NCI-H146 treated with DMSO at 0.1 percent for 48 hours (cell line): Measurements from ENCODE around the gene TPD52L1.
"Not testable (repeated sequence)": the region's sequence is repeated elsewhere in the genome, so short reads cannot be mapped to it uniquely, and the experiment has no call there.

Experiments used
- DNase-seq: peaks from one replicate; lab custom pipeline; 2025; ENCODE audit not compliant: unreplicated experiment; lab: John Stamatoyannopoulos, UW

TPD52L1 gene, protein sequence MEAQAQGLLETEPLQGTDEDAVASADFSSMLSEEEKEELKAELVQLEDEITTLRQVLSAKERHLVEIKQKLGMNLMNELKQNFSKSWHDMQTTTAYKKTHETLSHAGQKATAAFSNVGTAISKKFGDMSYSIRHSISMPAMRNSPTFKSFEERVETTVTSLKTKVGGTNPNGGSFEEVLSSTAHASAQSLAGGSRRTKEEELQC

DNA sequence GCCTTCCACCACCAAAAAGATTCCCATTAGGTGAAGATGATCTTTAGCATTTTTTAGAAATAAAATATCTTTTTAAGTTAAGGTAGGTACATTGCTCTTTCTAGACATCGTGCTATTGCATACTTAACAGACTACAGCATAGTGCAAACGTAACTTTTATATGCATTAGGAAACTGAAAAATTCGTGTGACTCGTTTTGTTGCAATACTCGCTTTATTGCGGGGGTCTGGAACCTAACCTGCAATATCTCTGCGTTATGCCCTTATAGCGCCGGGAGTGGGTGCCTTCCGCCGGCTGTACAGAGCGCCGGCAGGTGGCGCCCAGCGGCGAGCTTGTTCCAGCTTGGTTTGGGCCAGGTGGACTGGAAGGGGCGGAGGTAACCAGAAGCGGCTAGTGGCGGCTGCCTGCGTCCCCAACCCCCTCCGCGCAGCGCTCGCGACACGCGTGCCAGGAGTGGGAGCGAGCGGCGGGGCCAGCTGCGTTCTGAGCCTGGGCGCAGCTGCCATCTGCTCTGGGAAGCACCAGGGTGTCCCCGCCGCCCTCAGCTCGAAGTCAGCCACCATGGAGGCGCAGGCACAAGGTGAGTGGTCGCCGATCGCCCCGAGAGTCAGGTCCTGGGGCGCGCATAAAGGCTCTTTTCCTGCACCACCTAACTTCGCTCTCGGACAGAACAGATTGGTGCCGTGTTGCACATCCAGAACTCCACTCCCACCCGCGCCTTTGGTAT is at the start of gene TPD52L1:
Gene TPD52L1 (plus strand): TSS at position 383 of the 727 bp plus-strand sequence. CDS start 179 bp downstream, at position 562.
- peak; percentile 85 for DNase-seq

DNA sequence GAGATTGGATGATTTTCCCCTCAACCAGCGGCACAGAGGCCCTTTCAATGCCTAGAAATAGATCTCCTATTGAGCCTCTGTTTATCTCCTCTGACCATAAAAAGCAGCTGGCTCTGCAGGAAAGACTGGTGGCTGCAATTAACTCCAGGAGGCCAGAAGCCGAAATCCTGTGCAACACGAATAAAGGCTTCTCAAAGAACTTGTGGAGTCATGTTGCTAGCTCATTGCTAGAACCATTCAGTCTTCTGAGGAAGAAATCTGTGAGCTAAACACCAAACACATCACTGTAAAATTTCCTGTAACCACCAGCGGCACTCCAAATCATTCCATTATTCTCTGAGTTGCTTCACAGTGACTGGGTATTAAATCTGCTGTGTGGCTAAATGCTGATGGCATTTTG is 49.1 kb upstream of the TPD52L1 start:
- DNase-seq, result peak; percentile 95

DNA sequence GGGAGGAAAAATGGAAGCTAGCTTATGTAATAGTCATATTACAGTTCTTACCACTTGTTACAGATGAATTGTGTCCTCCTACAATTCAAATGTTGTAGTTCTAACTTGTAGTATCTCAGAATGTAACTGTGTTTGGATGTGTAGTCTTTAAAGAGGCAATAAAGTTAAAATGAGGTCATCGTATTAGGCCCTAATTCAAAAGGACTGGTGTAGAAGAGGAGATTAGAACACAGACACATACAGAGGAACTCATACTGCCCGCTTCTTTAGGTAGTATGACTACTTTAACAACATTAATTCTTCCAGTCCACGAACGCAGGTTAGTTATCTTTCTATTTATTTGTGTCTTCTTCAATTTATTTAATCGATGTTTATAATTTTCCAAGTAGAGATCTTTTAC is 46.5 kb upstream of the TPD52L1 start:
- DNase-seq, result no peak

DNA sequence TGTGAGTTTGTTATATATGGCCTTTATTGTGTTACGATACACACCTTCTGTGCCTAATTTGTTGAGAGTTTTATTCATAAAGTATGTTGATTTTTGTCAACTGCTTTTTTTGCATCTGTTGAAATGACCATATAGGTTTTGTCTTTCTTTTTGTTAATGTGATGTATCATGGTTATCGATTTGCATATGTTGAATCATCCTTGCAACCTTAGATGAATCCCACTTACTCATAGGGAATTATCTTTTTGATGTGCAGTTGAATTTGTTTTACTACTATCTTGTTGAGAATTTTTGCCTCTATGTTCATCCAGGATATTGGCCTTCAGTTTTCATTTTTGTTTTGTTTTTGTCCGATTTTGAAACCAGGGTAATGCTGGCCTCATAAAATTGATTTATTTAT is 45.7 kb upstream of the TPD52L1 start:
- no peak for DNase-seq

DNA sequence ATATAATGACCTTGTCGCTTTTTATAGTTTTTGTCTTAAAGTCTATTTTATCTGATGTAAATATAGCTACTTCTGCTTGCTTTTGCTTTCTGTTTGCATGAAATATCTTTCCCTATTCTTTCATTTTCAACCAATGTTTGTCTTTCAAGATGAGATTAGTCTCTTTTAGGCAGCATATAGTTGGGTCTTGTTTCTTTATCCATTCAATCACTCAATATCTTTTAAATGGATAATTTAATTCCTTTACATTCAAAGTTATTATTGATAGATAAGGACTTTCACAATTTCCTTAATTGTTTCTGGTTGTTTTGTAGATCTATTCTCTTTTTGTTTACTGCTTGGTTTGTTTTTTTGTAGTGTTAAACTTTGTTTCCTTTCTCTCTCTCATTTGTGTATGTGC is 43.5 kb upstream of the TPD52L1 start:
- DNase-seq, result no peak

DNA sequence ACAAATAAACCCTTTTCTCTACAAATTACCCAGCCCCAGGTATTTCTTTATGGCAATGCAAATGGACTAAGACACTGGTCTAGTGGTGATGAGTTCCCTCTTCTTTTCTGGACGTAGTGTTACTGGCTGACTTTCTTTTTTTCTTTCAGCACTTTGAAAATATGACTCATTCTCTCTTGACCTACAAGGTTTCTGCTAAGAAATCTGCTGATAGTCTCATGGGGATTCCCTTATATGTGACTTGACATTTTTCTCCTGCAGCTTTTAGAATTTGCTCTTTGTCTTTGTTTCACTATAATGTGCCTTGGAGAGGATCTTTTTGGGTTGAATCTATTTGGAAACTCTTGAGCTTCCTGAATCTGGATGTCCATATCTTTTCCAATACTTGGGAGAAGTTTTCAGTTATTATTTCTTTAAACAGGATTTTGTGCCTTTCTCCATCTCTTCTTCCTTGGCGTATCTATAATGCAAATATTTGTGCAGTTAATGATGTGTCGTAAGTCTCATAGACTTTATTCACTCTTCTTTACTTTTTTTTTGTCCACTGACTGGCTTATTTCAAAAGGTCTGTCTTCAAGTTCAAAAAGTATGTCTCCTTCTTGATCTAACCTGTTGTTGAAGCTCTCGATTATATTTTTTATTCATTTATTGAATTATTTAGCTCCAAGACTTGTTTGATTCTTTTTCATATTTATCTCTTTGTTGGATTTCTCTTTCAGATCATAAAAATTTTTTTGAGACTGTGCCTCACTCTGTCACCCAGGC is 42.2 kb upstream of the TPD52L1 start:
- no peak for DNase-seq

DNA sequence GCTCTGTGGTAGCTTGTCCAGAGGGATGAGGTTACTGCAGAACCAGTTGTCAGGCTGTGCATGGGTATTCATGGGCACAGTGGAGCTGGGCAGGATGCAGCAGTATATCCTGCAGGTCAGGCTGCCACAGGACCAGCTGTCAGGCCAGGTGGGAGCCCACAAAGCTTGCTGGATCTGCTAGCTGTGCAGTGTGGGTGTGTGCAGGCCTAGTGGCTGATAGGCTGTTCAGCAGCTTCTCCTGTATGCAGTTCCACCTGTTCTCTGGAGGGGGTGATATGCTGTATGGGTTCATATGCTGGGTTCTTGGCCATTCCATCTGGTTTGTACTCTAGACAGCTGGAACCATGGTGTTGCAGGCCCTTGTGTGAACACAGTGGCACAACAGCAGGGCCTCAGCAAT is 40.6 kb upstream of the TPD52L1 start:
- no peak for DNase-seq

DNA sequence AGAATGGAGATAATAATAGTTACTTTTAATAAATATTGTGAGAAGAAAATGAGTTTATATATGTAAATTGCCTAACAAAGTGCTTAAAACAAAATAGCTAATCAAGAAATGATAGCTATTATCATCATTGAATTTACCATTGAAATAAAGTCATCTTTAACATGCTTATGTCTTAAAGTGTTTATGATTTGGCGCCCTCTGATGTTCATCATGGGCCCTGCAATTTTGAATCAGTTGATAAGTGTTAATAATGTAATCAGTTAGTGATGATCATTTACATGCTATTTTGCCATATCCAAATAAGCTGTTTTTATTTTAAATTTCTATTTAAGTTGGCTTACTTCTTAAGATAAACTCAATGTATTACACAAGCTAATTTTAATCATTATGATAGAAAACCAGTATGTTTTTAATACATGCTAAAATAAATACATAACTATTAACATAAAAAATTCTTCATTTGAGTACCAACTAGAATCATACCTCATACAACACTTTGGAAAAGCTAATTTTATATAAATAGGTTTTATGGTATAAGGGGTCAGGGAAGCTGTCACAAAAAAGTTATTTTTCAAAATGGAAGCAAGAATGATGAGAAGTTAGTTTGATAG is 39.2 kb upstream of the TPD52L1 start:
- peak; percentile 66 for DNase-seq

DNA sequence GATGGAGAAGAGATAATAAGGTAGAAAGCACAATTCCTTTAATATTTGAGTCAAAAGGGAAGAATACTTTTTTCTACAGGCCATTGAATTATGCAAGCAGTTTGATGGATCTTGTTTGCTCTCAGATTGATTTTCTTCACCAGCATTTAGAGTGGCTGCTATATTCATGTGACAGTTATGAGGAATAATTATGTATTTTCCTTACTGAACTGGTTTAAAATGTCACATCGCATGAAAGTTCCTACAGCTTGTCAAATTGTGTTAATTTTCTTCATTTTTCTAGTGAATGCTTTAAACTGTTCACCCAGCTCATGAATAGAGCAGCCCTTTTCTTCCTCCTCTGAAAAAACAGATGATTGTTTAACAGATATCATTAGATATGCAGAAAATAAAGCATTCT is 37.4 kb upstream of the TPD52L1 start:
- no peak for DNase-seq

DNA sequence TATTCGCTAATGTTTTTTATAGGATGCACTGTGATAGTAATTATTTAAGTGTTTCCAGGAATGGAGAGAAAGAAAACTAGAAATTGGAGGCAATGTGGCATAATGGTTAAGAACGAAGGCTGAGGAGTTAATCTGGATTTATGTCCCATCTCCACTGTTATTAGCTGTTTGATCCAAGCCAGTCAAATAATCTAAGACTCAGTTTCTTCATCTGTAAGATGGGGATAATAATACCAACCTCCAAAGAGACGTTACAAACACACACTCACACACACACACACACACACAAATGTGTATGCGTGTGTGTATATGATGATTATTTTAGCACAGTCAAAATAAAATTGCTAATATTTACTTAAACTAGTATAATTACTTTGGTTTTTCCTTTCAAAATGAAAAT is 36.9 kb upstream of the TPD52L1 start:
- DNase-seq, result no peak

DNA sequence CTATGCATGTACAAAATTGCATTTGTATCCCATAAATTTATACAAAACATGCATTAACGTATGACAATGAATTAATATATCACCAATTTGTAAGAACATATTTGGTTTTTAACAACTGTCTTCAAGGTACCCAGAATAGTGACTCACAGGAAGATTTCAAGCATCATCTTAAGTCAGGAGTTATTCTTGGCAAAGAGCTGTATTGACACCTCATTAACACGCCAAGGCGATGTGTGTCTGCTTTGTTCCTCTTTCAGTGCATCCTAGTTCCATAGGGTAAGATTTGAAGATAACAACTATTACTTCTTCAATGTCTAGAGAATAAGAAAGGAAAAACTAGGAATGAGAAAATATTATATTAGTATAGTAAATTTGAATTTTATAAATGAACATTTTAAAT is 35.8 kb upstream of the TPD52L1 start:
- no peak for DNase-seq

DNA sequence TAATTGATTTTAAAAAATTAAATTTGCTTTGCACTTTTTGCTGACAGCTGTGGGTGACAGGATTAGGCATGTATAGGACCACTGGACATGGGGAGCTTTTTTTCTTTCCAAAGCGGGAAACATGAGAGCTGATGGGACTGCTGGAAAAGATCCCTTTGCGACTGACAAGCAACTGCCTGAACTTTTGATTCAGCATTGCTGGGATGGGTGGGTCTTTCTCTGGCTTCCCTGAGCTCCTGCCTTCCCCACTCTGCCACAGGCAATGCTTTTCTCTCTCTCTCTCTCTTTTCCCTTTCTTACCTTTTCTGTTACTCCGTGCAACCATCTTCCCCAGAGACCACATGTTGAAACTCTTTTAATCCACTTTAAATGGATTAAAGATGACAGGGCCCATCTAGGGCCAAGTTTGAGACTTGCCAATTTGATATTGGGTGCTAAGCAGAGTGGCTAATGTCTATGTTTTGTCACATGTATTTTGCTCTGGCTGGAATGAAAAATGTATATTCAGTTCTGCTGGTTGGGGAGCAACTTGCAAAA is 33.5 kb upstream of the TPD52L1 start:
- no peak for DNase-seq

DNA sequence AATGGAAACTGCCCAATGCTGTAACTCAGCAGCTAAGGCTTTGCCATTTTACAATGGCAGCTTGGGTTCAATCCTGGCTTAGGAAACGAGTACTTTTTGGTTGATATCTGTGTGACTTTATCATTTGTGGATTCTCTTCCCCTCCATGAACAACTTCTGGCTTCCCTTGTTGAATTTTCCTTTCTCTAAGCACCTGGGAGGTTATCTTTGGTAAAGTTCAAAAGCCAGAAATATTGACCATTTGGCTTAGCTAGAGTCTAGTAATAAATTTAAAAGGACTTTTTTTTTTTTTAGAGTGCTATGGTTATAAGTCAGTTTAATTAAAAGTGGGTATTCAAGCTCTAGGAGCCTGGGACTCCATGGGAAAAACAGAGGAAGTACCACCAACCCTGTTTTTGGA is 31.7 kb upstream of the TPD52L1 start:
- no peak for DNase-seq

DNA sequence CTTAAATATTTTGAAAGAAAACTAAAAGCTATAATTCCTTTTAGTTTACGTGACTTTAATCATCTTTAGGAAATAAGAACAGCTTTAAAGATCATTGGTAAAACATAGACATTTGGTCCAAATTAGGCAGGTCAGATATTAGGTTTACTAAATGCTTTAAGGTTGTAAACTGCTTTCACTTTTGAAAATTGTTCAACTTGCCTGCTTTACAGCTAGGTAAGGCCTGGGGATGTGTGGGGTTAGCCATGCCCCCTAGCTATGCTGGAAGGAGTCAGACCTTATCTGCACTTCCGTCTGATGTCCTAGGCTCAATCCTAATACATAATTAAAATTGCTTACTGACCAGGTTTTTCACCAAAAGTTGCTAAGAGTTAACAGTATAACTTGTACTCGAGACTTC is 30.5 kb upstream of the TPD52L1 start:
- DNase-seq, result no peak

DNA sequence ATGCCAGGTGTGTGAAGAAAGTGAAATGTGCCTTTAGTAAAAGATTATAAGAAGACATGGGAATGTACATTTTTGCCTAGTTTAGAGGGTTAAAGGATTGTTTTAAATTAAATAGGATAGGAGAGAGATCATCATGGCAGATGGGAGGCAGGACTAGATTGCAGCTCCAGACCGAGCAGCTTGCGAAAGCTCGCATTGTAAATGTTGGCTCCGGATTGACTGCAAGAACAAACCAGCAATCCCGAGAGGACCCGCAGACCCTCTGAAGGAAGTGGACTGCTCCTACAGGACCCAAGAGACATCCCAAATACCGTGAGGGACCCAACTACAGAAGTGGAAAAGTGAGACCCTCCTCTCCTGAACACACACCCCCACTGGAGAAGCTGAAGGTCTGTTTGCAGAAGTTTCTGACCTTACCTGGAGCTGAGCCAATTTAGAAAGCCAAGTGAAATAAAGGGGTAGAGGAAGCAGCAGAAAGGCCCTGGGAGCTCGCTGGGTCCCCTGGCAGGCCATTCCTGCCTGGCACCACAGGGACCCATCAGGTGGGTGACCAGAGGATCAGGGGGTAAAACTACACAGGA is 30.0 kb upstream of the TPD52L1 start:
- DNase-seq, result no peak

DNA sequence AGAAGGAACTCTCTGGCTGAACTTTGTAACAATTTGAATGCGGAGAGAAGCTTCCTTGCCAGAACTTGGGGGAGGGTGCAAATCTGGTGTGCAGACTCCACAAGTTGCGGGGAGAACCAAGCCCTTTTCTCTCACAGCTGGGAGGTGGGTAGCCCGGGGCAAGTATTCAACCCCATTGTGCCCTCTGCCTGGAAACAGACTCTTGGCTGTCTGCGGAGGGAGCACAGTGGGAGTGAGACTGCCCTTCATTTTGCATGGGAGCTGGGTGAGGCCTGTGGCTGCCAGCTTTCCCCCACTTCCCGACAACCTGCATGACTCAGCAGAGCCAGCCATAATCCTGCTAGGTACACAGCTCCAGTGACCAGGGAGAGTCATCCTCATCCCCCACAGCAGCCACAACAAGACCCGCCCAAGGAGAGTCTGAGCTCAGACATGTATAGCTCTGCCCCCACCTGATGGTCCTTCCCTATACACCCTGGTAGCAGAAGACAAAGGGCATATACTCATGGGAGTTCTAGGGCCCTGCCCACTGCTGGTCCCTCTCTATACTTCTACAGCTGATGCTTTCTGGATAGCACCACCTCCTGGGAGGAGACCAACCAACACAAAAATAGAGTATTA is 29.4 kb upstream of the TPD52L1 start:
- no peak for DNase-seq

DNA sequence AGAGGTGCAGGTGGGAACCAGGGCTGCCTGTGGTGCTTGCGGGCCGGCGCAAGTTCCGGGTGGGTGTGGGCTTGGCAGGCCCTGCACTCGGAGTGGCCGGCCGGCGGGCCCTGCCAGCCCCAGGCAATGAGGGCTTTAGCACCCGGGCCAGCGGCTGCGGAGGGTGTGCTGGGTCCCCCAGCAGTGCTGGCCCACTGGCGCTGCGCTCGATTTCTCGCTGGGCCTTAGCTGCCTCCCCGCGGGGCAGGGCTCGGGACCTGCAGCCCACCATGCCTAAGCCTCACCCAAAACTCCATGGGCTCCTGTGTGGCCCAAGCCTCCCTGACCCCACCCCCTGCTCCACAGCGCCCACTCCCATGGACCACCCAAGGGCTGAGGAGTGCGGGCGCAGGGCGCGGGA is 27.7 kb upstream of the TPD52L1 start:
- DNase-seq, result not testable (repeated sequence)

DNA sequence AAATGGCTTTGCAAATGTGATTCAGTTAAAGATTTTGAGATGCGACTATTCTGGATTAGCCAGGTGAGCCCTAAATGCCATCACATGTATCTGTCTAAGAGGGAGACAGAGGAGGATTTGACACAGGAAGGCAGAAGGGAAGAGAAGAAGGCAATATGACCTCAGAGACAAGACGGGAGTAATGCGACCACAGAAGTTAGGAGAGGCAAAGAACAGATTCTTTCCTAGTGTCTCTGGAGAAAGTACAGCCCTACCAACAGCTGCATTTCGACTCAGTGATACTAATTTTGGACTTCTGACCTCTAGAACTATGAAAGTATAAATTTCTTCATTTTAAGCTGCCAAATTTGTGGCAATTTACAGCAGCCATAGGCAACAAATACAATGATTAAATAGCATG is 24.2 kb upstream of the TPD52L1 start:
- no peak for DNase-seq

DNA sequence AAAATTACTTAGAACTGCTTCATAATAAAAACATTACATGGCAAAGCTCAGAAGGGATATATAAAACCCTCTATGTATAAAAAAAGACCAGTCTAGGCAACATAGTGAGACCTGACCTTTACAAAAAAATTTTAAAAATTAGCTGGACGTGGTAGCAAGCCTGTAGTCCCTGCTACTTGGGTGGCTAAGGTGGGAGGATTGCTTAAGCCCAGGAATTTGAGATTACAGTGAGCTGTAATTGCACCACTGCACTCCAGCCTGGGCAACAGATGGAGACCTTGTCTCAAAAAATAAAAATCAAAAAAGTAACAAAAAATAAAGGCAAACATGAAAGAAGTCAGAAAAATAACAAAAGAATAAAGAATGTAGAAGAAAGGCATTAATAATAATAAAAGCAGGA is 21.5 kb upstream of the TPD52L1 start:
- no peak for DNase-seq

DNA sequence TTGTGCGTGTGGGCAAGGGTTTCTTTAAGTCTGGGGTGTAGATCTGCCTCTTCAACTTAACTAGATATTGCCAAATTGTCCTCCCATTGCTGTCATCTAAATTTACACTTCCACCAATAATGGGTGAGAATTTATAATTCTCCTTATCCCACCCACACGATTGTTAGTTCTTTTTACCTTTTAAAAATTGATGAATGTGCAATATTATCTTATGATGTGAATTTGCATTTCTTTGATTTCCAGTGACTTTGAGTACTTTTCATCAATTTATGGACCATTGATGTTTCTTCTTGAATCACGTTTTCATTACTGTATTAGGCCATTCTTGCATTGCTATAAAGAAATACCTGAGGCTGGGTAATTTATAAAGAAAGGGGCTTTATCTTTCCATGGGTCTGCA is 17.2 kb upstream of the TPD52L1 start:
- no peak for DNase-seq

DNA sequence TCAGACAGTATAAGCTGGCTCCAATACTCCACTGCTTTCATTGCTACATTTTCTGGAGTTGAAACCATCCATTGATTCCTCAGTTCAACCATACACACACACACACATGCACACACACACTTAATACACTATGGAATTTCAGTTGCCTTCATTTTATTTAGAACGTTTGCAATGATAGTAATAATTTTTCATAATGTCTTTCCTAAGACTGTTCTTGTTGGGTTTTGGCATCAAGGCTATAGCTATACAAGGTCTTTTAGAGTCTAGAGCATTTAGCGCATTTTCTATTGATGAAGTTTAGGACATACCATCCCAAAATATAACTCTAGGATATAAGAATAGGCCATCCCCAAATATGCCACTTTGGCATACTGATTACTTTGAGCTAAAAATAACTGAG is 15.5 kb upstream of the TPD52L1 start:
- no peak for DNase-seq
